ENCODE measurements around the gene MYMX.

Gene MYMX

GRCh38 chr6:44253307-44254101, 36.8 kb downstream of the MYMX start:
- peak; percentile 19 for DNase-seq

GRCh38 chr6:44254191-44255104, 37.7 kb downstream of the MYMX start:
- no peak for DNase-seq

GRCh38 chr6:44255105-44255808, 38.5 kb downstream of the MYMX start:
- DNase-seq = no peak

GRCh38 chr6:44255871-44256774, 39.4 kb downstream of the MYMX start:
- DNase-seq = no peak

GRCh38 chr6:44256775-44257024, 40.0 kb downstream of the MYMX start:
- no peak for DNase-seq

- peak; percentile 76 for DNase-seq
Observed at GRCh38 chr6:44257025-44257752, 40.5 kb downstream of the MYMX start, which contains the start of gene SLC35B2. TSS of gene SLC35B2 (minus strand) at chr6:44257528. CDS start at chr6:44257410, 118 bp downstream.

- DNase-seq = no peak
Observed at GRCh38 chr6:44257753-44258324, 41.1 kb downstream of the MYMX start.

- DNase-seq = no peak
Observed at GRCh38 chr6:44258325-44258863, 41.7 kb downstream of the MYMX start.

GRCh38 chr6:44258921-44259320, 42.2 kb downstream of the MYMX start:
- no peak for DNase-seq

- no peak for DNase-seq
Observed at GRCh38 chr6:44260011-44260410, 43.3 kb downstream of the MYMX start.

GRCh38 chr6:44260451-44261297, 43.9 kb downstream of the MYMX start:
- no peak for DNase-seq

GRCh38 chr6:44261581-44261980, 44.9 kb downstream of the MYMX start:
- DNase-seq = no peak

GRCh38 chr6:44262467-44263353, 46.0 kb downstream of the MYMX start:
- DNase-seq = no peak

- no peak for DNase-seq
Observed at GRCh38 chr6:44263354-44264100, 46.8 kb downstream of the MYMX start.

- no peak for DNase-seq
Observed at GRCh38 chr6:44264154-44265006, 47.7 kb downstream of the MYMX start.

- peak; percentile 87 for DNase-seq
Observed at GRCh38 chr6:44265007-44265721, 48.4 kb downstream of the MYMX start, which contains the start of gene NFKBIE. TSS of gene NFKBIE (minus strand) at chr6:44265551. CDS start at chr6:44265346, 205 bp downstream.
